Measurements from ENCODE around the gene C1QTNF8. TPM values are rescaled to one million over a fixed set of nuclear protein-coding genes. Genes with fewer than 3 reads are reported as not detected.

Gene C1QTNF8
- total and polyA plus RNA-seq, 2 of the 13 experiments (the other 11 are each of a cell fraction or from before 2014, with no cell fraction given): 0.09 TPM; not detected in 1

DNA sequence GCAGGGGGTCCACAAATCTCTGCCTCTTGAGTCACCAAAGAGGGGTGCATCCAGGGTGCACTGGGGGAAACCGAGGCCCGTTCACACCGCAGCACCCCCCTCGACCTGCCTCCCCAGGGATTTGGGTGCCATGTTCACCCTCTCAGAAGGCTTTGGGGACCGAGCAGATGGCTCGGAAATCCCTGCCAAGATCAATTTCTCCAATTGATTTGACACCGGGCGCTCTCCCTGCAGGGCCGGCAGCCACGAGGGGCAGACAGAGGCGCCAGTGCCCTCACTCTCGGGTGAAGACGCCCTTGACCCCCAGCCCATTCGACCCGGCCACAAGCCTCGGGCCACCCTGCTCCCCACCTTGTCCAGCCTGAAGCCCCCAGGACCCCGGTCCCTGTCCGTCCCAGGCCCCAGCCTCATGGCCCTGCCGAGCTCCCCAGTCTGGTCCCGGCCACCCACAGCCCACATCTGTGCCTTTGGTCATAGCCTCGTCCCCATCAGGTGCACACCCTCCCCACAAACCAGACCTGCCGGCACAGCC is 14.2 kb downstream of the C1QTNF8 start:
- H3K36me3 ChIP-seq (replicated peaks in 1 of 2; ENCODE audit: control insufficient read depth in 1 of 2, insufficient read depth in 2 of 2, low read length in 2 of 2): no peaks in the 10 kb centered on the region
- intact Hi-C loops (cut with micrococcal nuclease; ENCODE audit: unreplicated experiment) (no loop called here), in situ Hi-C loops (cut with HindIII; ENCODE audit: extremely low pct_ligation_motif_present, low pct_unique_long_range_greater_than_20kb) (no loop called here)
- H3K9ac ChIP-seq (ENCODE audit: insufficient read depth, low read depth, low read length): no peak overlapping the region
- peaks cover 76% of the 10 kb centered on the region for H3K4me1 ChIP-seq (ENCODE audit: insufficient read depth, low read length)
- DNase-seq (ENCODE audit: low spot score) (no peak), ATAC-seq (peak; percentile 39), FAIRE-seq (no peak)
- POLR2A ChIA-PET: interaction anchor here (1.9 to 3.6 kb wide), 2 partner anchors 9 to 12 kb away, joined by 7 to 14 read pairs; no protein-coding TSS in a partner anchor
- H4K20me1 ChIP-seq (ENCODE audit: insufficient read depth, low read length): no peaks in the 10 kb centered on the region
- H3K79me2 ChIP-seq (ENCODE audit: insufficient read depth, low read length): no peaks in the 10 kb centered on the region
- peak overlapping the region in 2 of 3 experiments; percentile 33 to 37; a peak in 3 of 6 replicates for H3K4me3 ChIP-seq (replicated peaks in 1 of 3; ENCODE audit: insufficient read depth in 1 of 3, low read depth in 2 of 3, low read length in 3 of 3)
- BruUV-seq (replicated peaks): no TSS peak
- 30% methylated on average over 5 of the region's 22 CpGs for WGBS (ENCODE audit: low lambda C conversion rate)
- H2AFZ ChIP-seq (ENCODE audit: low read length): no peak overlapping the region
- peaks cover 8% of the 10 kb centered on the region for H3K9me3 ChIP-seq (ENCODE audit: low read length)
- H3K27me3 ChIP-seq (ENCODE audit: control insufficient read depth in 1 of 2, insufficient read depth in 2 of 2, low read length in 2 of 2): peaks cover 1 to 12% of the 10 kb centered on the region in 2 experiments; a peak in 2 of 5 replicates
- H3K27ac ChIP-seq (ENCODE audit: extremely low read length, insufficient read depth, low read length): peak overlapping the region; percentile 70
- H3K4me2 ChIP-seq (ENCODE audit: low read depth, low read length): peak overlapping the region; percentile 42
- CTCF ChIA-PET (ENCODE audit: low intra/inter-chr PET ratio, low total read pairs): no interaction called here
- TF ChIP-seq MED8 (CRISPR knock-in tag; IDR thresholded peaks at IDR 0.05; ENCODE audit: insufficient replicate concordance): no peak
- no peak for TF ChIP-seq JDP2 (CRISPR knock-in tag; IDR thresholded peaks at IDR 0.05; ENCODE audit: borderline replicate concordance)
- 0 out of 2 replicates have a peak, but pooled peaks have one; percentile 25 for TF ChIP-seq ZNF530 (CRISPR knock-in tag; IDR thresholded peaks at IDR 0.05; ENCODE audit: low read depth)
- no peak for TF ChIP-seq SRSF1 (optimal IDR thresholded peaks at IDR 0.05; ENCODE audit: low read depth, low read length)
- TF ChIP-seq NR2F6 (IDR thresholded peaks at IDR 0.05): no peak
- no peak for TF ChIP-seq NR2F6 (CRISPR knock-in tag; IDR thresholded peaks at IDR 0.05)
- no peak for TF ChIP-seq PHF20 (CRISPR knock-in tag; IDR thresholded peaks at IDR 0.05)
- TF ChIP-seq, protein P1, sequence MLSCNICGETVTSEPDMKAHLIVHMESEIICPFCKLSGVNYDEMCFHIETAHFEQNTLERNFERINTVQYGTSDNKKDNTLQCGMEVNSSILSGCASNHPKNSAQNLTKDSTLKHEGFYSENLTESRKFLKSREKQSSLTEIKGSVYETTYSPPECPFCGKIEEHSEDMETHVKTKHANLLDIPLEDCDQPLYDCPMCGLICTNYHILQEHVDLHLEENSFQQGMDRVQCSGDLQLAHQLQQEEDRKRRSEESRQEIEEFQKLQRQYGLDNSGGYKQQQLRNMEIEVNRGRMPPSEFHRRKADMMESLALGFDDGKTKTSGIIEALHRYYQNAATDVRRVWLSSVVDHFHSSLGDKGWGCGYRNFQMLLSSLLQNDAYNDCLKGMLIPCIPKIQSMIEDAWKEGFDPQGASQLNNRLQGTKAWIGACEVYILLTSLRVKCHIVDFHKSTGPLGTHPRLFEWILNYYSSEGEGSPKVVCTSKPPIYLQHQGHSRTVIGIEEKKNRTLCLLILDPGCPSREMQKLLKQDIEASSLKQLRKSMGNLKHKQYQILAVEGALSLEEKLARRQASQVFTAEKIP (CRISPR knock-in tag; IDR thresholded peaks at IDR 0.05; ENCODE audit: borderline replicate concordance): no peak
- no peak for TF ChIP-seq AKAP8 (CRISPR knock-in tag; IDR thresholded peaks at IDR 0.05)
- TF ChIP-seq MTF2 (CRISPR knock-in tag; IDR thresholded peaks at IDR 0.05; ENCODE audit: borderline replicate concordance): 0 out of 2 replicates have a peak, but pooled peaks have one; percentile 37
- TF ChIP-seq, protein P2, sequence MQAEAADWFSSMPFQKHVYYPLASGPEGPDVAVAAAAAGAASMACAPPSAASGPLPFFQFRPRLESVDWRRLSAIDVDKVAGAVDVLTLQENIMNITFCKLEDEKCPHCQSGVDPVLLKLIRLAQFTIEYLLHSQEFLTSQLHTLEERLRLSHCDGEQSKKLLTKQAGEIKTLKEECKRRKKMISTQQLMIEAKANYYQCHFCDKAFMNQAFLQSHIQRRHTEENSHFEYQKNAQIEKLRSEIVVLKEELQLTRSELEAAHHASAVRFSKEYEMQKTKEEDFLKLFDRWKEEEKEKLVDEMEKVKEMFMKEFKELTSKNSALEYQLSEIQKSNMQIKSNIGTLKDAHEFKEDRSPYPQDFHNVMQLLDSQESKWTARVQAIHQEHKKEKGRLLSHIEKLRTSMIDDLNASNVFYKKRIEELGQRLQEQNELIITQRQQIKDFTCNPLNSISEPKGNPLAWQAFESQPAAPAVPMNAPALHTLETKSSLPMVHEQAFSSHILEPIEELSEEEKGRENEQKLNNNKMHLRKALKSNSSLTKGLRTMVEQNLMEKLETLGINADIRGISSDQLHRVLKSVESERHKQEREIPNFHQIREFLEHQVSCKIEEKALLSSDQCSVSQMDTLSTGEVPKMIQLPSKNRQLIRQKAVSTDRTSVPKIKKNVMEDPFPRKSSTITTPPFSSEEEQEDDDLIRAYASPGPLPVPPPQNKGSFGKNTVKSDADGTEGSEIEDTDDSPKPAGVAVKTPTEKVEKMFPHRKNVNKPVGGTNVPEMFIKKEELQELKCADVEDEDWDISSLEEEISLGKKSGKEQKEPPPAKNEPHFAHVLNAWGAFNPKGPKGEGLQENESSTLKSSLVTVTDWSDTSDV (CRISPR knock-in tag; IDR thresholded peaks at IDR 0.05): no peak
- TF ChIP-seq TEAD2 (CRISPR knock-in tag; IDR thresholded peaks at IDR 0.05): no peak
- no peak for TF ChIP-seq NAIF1 (CRISPR knock-in tag; IDR thresholded peaks at IDR 0.05; ENCODE audit: borderline replicate concordance)
- TF ChIP-seq ZNF766 (CRISPR knock-in tag; IDR thresholded peaks at IDR 0.05; ENCODE audit: borderline replicate concordance): 0 out of 2 replicates have a peak, but pooled peaks have one; percentile 1
- TF ChIP-seq, protein P3, sequence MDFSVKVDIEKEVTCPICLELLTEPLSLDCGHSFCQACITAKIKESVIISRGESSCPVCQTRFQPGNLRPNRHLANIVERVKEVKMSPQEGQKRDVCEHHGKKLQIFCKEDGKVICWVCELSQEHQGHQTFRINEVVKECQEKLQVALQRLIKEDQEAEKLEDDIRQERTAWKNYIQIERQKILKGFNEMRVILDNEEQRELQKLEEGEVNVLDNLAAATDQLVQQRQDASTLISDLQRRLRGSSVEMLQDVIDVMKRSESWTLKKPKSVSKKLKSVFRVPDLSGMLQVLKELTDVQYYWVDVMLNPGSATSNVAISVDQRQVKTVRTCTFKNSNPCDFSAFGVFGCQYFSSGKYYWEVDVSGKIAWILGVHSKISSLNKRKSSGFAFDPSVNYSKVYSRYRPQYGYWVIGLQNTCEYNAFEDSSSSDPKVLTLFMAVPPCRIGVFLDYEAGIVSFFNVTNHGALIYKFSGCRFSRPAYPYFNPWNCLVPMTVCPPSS (IDR thresholded peaks at IDR 0.05): no peak
- TF ChIP-seq PCBP1 (IDR thresholded peaks at IDR 0.05; ENCODE audit: borderline replicate concordance, low read depth, low read length): peak; percentile 16; the same call in 1 of the 2 replicates
- TF ChIP-seq, protein P4, sequence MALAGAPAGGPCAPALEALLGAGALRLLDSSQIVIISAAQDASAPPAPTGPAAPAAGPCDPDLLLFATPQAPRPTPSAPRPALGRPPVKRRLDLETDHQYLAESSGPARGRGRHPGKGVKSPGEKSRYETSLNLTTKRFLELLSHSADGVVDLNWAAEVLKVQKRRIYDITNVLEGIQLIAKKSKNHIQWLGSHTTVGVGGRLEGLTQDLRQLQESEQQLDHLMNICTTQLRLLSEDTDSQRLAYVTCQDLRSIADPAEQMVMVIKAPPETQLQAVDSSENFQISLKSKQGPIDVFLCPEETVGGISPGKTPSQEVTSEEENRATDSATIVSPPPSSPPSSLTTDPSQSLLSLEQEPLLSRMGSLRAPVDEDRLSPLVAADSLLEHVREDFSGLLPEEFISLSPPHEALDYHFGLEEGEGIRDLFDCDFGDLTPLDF (CRISPR knock-in tag; IDR thresholded peaks at IDR 0.05): 0 out of 2 replicates have a peak, but pooled peaks have one; percentile 59
